ENCODE measurements around the gene GPD1. TPM values are rescaled to one million over a fixed set of nuclear protein-coding genes. Genes with fewer than 3 reads are reported as not detected.

GPD1 gene
- total and polyA plus RNA-seq, 10 of the 15 experiments (the other 5 are each of a cell fraction or from before 2014, with no cell fraction given), result 0.04 to 0.61 (median 0.26) TPM; not detected in 1

DNA sequence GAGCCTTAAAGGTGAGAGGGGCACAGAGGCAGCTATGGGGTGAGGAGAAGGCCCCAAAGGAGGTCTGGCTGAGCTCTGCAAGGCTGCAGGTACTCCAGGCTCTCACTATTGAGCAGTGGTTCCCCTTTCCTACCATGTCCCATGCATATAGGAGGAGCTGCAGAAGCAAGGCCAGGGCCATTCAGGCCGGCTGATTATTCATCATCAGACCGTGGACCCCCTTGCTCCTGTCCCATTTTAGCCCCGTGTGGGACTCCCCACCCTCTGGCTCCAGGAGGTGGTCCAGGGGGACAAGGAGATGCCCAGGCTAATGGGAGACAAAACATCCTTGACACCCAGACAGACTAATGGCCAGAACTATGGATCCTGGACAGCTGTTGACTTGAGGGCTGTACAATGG, 3.1 kb downstream of the GPD1 start (continued):
- TF ChIP-seq, protein P1, sequence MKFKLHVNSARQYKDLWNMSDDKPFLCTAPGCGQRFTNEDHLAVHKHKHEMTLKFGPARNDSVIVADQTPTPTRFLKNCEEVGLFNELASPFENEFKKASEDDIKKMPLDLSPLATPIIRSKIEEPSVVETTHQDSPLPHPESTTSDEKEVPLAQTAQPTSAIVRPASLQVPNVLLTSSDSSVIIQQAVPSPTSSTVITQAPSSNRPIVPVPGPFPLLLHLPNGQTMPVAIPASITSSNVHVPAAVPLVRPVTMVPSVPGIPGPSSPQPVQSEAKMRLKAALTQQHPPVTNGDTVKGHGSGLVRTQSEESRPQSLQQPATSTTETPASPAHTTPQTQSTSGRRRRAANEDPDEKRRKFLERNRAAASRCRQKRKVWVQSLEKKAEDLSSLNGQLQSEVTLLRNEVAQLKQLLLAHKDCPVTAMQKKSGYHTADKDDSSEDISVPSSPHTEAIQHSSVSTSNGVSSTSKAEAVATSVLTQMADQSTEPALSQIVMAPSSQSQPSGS (IDR thresholded peaks at IDR 0.05; ENCODE audit: low read length), result no peak
- TF ChIP-seq ZZZ3 (IDR thresholded peaks at IDR 0.05; ENCODE audit: control insufficient read depth, insufficient read length, low read depth) (no peak), CEBPZ (IDR thresholded peaks at IDR 0.05; ENCODE audit: low read depth, low read length) (no peak), NR2F1 (conservative IDR thresholded peaks at IDR 0.05) (no peak)

DNA sequence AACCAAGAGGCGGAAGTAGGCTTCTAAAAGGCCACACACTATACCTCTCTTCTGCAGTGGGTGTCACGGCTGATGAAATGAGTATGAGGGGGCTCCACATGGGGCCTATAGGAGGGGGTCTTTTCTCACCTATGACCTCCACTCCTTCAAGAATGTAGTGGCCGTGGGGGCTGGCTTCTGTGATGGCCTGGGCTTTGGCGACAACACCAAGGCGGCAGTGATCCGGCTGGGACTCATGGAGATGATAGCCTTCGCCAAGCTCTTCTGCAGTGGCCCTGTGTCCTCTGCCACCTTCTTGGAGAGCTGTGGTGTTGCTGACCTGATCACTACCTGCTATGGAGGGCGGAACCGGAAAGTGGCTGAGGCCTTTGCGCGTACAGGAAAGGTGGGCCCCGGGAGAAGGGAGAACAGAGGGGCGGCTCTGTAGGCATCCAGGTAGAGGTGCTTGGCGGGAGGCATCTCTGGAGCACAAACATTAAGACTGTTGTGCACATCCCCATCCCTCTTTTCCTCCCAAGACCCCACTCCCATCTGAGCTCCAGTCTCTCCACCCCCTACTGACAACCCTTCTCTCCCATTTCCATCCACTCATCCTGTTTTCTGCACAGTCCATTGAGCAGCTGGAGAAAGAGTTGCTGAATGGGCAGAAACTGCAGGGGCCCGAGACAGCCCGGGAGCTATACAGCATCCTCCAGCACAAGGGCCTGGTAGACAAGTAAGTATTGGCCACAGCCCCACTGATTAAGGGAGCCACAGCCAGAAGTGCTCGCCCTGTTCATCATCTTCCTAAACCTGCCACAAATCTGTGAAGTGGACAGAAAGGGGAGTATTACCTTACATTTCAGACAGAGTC, 3.8 kb downstream of the GPD1 start:
- Histone ChIP-seq H4K20me1 (ENCODE audit: control insufficient read depth, insufficient read depth) (no peaks in the 10 kb centered on the region), H3K9ac (ENCODE audit: control insufficient read depth, insufficient read depth, low read length) (no peak overlapping the region), H2AFZ (ENCODE audit: control insufficient read depth, low read depth, low read length) (no peak overlapping the region), H3K4me3 (no peak overlapping the region), H3K36me3 (ENCODE audit: control insufficient read depth in 2 of 2, insufficient read depth in 2 of 2, low read length in 1 of 2) (no peaks in the 10 kb centered on the region), H3K4me1 (ENCODE audit: control insufficient read depth, insufficient read depth, low read length) (peaks cover 18% of the 10 kb centered on the region), H3K27ac (ENCODE audit: control insufficient read depth, insufficient read depth) (no peak overlapping the region), H3K4me2 (ENCODE audit: control insufficient read depth, insufficient read depth) (no peak overlapping the region), H3K79me2 (ENCODE audit: control insufficient read depth, insufficient read depth, low read length) (peaks cover 7% of the 10 kb centered on the region), H3K9me3 (replicated peaks; ENCODE audit: control insufficient read depth, insufficient read depth, low read length) (no peaks in the 10 kb centered on the region), H3K27me3 (replicated peaks in 1 of 2; ENCODE audit: control insufficient read depth in 2 of 2, insufficient read depth in 2 of 2, low read length in 1 of 2) (no peaks in the 10 kb centered on the region)
- no peak for TF ChIP-seq GABPA (IDR thresholded peaks at IDR 0.05; ENCODE audit: low read depth)
- TF ChIP-seq NR2C2 (IDR thresholded peaks at IDR 0.05; ENCODE audit: borderline replicate concordance, control insufficient read depth, insufficient read length, low read depth), result no peak
- no peak for TF ChIP-seq RAD21 (IDR thresholded peaks at IDR 0.05; ENCODE audit: insufficient read depth, low read depth, low read length)
- no peak for TF ChIP-seq EP300 (IDR thresholded peaks at IDR 0.05; ENCODE audit: borderline replicate concordance in 1 of 2, control insufficient read depth in 1 of 2, low read depth in 2 of 2, low read length in 2 of 2)
- no TSS peak for BruUV-seq (replicated peaks)
- intact Hi-C loops (cut with micrococcal nuclease; ENCODE audit: unreplicated experiment) (no loop called here), in situ Hi-C loops (cut with MboI) (no loop called here)
- FAIRE-seq (no peak), ATAC-seq (no peak), DNase-seq (ENCODE audit: low read depth, low spot score) (no peak)
- ChIA-PET SMC1A (ENCODE audit: uncharacterized antibody, unreplicated experiment) (interaction anchor here (0.5 to 1.8 kb wide), 4 partner anchors 18 to 512 kb away, joined by 3 to 9 read pairs (median 4); partner anchors contain the start of gene LARP4), RAD21 (ENCODE audit: unreplicated experiment) (interaction anchor here (1.5 kb wide), 1 partner anchor 207 kb away, joined by 3 read pairs; no protein-coding TSS in a partner anchor), POLR2A (no interaction called here), CTCF (interaction anchor here (0.8 to 13.0 kb wide), 6 partner anchors 11 to 61 kb away, joined by 3 to 257 read pairs (median 6); partner anchors contain the start of genes CERS5 and SMARCD1)
- WGBS (ENCODE audit: insufficient coverage, insufficient replicate concordance, low lambda C conversion rate, missing lambda C conversion rate), result 90% methylated on average over 17 of the region's 17 CpGs

Data from GM12878 (cell line).